NT2/D1 (cell line): Measurements from ENCODE around the gene NBEAL1.

ENCODE experiments used
- SUZ12 ChIP-seq: IDR thresholded peaks from 2 replicates; pipeline ENCODE4 v1.6.1; 2011; ENCODE audit not compliant: insufficient read length, insufficient read depth; ENCODE audit errors: extremely low read depth
- YY1 ChIP-seq: IDR thresholded peaks from 2 replicates; pipeline ENCODE4 v1.6.1; 2011; ENCODE audit not compliant: insufficient read length, insufficient read depth
- ZNF274 ChIP-seq: IDR thresholded peaks from 2 replicates; pipeline ENCODE4 v1.6.1; 2011; ENCODE audit warnings: mild to moderate bottlenecking, low read depth, low read length

- TF ChIP-seq ZNF274 (no peak), SUZ12 (no peak), YY1 (no peak)
Measured at GRCh38 chr2:203175371-203175770, 160.7 kb downstream of the NBEAL1 start.
